ENCODE results near the gene ADGRG4.
A peak's percentile ranks its signal among the peaks of the same experiment; 100 is the strongest.
"Not testable (repeated sequence)": the region's sequence is repeated elsewhere in the genome, so short reads cannot be mapped to it uniquely, and the experiment has no call there.

The ADGRG4 gene

GRCh38 chrX:136272325-136272724 lies 28.4 kb upstream of the ADGRG4 start:
- H3K27ac ChIP-seq = no peak overlapping the region
- 0 out of 2 replicates have a peak, but pooled peaks have one; percentile 11 for TF ChIP-seq CTCF (IDR thresholded peaks at IDR 0.05)
- no peak for TF ChIP-seq ZFX (IDR thresholded peaks at IDR 0.05; ENCODE audit: borderline replicate concordance)

- TF ChIP-seq ZFX (IDR thresholded peaks at IDR 0.05; ENCODE audit: borderline replicate concordance) (no peak), CTCF (IDR thresholded peaks at IDR 0.05) (no peak)
- H3K27ac ChIP-seq = no peak overlapping the region
These were observed 26.8 kb upstream of the ADGRG4 start for GRCh38 chrX:136273986-136274385.

- TF ChIP-seq ZFX (IDR thresholded peaks at IDR 0.05; ENCODE audit: borderline replicate concordance) = no peak
- TF ChIP-seq CTCF (IDR thresholded peaks at IDR 0.05) = no peak
- H3K27ac ChIP-seq = no peak overlapping the region
These were observed 25.2 kb upstream of the ADGRG4 start for GRCh38 chrX:136275553-136275952.

- H3K27ac ChIP-seq = not testable (repeated sequence)
These were observed 14.4 kb upstream of the ADGRG4 start for GRCh38 chrX:136286375-136286774.

GRCh38 chrX:136291824-136292223 lies 8.9 kb upstream of the ADGRG4 start:
- TF ChIP-seq ZFX (IDR thresholded peaks at IDR 0.05; ENCODE audit: borderline replicate concordance) = no peak
- TF ChIP-seq CTCF (IDR thresholded peaks at IDR 0.05) = no peak
- no peak overlapping the region for H3K27ac ChIP-seq

- TF ChIP-seq CTCF (IDR thresholded peaks at IDR 0.05) = no peak
- TF ChIP-seq ZFX (IDR thresholded peaks at IDR 0.05; ENCODE audit: borderline replicate concordance) = no peak
- no peak overlapping the region for H3K27ac ChIP-seq
These were observed 8.1 kb upstream of the ADGRG4 start for GRCh38 chrX:136292656-136293055.

DNA sequence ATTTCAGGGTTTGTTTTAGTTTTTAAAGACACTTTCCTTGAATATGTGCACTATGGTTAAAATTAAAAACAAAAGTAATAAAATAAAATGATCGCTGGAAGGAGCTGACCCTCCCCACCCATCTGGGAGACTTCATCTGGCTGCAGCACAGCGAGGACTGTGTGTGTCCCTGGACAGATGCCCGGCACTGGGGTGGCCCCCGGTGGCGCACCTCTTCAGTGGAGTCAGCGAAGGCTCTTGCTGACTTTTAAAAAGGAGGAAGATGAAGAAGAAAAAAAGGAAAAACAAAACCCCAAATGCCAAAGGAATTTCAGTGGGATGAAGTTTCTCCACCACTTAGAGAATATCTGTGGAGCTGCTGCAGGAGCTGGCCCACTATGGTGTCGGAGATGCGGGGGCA lies 5.4 kb upstream of the ADGRG4 start:
- H3K27ac ChIP-seq = no peak overlapping the region
- TF ChIP-seq ZFX (IDR thresholded peaks at IDR 0.05; ENCODE audit: borderline replicate concordance) = no peak
- no peak for TF ChIP-seq CTCF (IDR thresholded peaks at IDR 0.05)

DNA sequence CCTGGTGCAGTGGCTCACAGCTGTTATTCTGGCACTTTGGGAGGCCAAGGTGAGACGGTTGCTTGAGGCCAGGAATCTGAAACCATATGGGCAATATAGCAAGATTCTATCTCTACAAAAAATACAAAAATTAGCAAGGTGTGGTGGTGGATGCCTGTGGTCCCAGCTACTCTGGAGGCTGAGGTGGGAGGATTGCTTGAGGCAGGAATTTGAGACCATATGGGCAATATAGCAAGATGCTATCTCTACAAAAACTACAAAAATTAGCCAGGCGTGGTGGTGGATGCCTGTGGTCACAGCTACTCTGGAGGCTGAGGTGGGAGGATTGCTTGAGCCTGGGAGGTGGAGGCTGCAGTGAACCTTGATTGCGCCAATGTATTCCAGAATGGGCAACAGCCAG lies 2.3 kb downstream of the ADGRG4 start:
- TF ChIP-seq CTCF (IDR thresholded peaks at IDR 0.05) (no peak), ZFX (IDR thresholded peaks at IDR 0.05; ENCODE audit: borderline replicate concordance) (no peak)

More for the DNA sequence above, 2.3 kb downstream of the ADGRG4 start:
- no peak overlapping the region for H3K27ac ChIP-seq

Data from 22Rv1 (cell line).